ENCODE measurements around the gene COLEC11. TPM values are rescaled to one million over a fixed set of nuclear protein-coding genes. Genes with fewer than 3 reads are reported as not detected.

COLEC11 gene
- total RNA-seq, 2 experiments from 2014 or later, result 0.47 TPM; not detected in 1

DNA sequence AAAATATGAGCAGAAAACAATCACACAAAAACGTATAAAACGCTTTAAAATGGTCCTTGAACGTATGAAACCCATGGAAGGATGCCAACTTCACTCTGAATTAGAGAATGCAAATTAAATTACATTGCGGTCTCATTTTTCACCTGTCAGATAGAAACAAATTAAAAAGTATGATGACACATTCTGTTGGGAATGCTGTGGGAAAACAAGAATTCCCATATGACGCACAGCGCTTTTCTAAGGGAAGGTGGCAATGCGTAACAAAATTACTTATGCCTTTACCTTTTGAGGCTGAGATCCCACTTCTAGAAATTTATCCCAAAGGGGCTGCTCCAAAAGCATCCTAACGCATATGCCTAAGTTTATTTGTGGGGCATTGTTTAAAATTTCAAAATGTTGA, 23.6 kb upstream of the COLEC11 start:
- DNase-seq (no peak), ATAC-seq (ENCODE audit: poor library complexity) (no peak)
- no peak for TF ChIP-seq CTCF (IDR thresholded peaks at IDR 0.05)
- peaks cover 6% of the 10 kb centered on the region for H3K36me3 ChIP-seq (ENCODE audit: insufficient read depth, low read length)
- no peaks in the 10 kb centered on the region for H3K27me3 ChIP-seq (ENCODE audit: control insufficient read depth in 1 of 2, insufficient read depth in 2 of 2, low read length in 2 of 2)
- H3K4me3 ChIP-seq (ENCODE audit: low read length), result no peak overlapping the region
- ChIA-PET POLR2A (no interaction called here), CTCF (no interaction called here)
- Mint-ChIP-seq H3K27ac (no peak overlapping the region), H3K9me3 (no peaks in the 10 kb centered on the region), H3K4me3 (peak overlapping the region; percentile 42), H3K27me3 (no peaks in the 10 kb centered on the region), H3K36me3 (ENCODE audit: low read depth) (peaks cover 13% of the 10 kb centered on the region), H3K4me1 (ENCODE audit: low read depth) (peaks cover 12% of the 10 kb centered on the region)
- intact Hi-C loops (cut with DNase I, micrococcal nuclease), result loop anchor here (10.0 kb wide), 2 partner anchors 84 to 956 kb away; partner anchors contain the start of gene ALLC (in 1 of the 2)
- H3K9me3 ChIP-seq (ENCODE audit: control insufficient read depth in 1 of 2, insufficient read depth in 1 of 2, low read length in 2 of 2), result peaks cover 0 to 4% of the 10 kb centered on the region in 2 experiments
- H3K4me1 ChIP-seq (ENCODE audit: insufficient read depth, low read length), result peaks cover 16% of the 10 kb centered on the region
- H3K27ac ChIP-seq (ENCODE audit: low read depth in 1 of 2, low read length in 2 of 2), result no peak overlapping the region

DNA sequence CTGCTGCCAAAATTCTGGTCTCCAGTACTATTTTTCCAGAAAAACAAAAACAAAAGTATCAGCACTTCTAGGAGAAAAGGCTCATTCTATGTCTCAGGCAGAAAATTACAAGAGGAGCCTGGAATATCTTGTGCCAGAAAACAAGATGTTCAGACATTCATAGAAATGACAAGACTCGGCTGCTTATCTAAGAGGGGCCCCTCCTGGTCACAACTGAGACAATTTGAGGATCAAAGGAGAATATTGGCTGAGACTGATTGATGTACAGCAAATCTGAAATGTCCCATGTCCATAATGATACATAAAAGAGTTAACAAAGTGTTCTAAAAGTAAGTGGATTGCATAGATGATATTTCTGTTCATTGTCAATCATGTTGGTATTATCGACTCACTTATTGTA, 22.3 kb upstream of the COLEC11 start:
- CTCF ChIA-PET, result no interaction called here
- peaks cover 18% of the 10 kb centered on the region for H3K36me3 ChIP-seq (ENCODE audit: insufficient read depth, low read length)
- H3K27me3 Mint-ChIP-seq, result no peaks in the 10 kb centered on the region
- POLR2A ChIA-PET, result interaction anchor here (3.8 to 4.5 kb wide), 2 partner anchors 15 to 53 kb away, joined by 32 to 54 read pairs; partner anchors contain the start of genes ADI1 and RNASEH1
- ATAC-seq (ENCODE audit: poor library complexity) (no peak), DNase-seq (no peak)
- no peak overlapping the region for H3K27ac Mint-ChIP-seq
- no peak overlapping the region for H3K27ac ChIP-seq (ENCODE audit: low read depth in 1 of 2, low read length in 2 of 2)
- peaks cover 0 to 4% of the 10 kb centered on the region in 2 experiments for H3K9me3 ChIP-seq (ENCODE audit: control insufficient read depth in 1 of 2, insufficient read depth in 1 of 2, low read length in 2 of 2)
- H3K9me3 Mint-ChIP-seq, result no peaks in the 10 kb centered on the region
- no peak overlapping the region for H3K4me3 Mint-ChIP-seq
- peaks cover 26% of the 10 kb centered on the region for H3K4me1 Mint-ChIP-seq (ENCODE audit: low read depth)
- peaks cover 28% of the 10 kb centered on the region for H3K4me1 ChIP-seq (ENCODE audit: insufficient read depth, low read length)
- peaks cover 26% of the 10 kb centered on the region for H3K36me3 Mint-ChIP-seq (ENCODE audit: low read depth)
- intact Hi-C loops (cut with DNase I, micrococcal nuclease), result loop anchor here (10.0 kb wide), 2 partner anchors 82 to 958 kb away; partner anchors contain the start of gene ALLC (in 1 of the 2)
- no peaks in the 10 kb centered on the region for H3K27me3 ChIP-seq (ENCODE audit: control insufficient read depth in 1 of 2, insufficient read depth in 2 of 2, low read length in 2 of 2)
- H3K4me3 ChIP-seq (ENCODE audit: low read length), result no peak overlapping the region
- TF ChIP-seq CTCF (IDR thresholded peaks at IDR 0.05), result no peak

DNA sequence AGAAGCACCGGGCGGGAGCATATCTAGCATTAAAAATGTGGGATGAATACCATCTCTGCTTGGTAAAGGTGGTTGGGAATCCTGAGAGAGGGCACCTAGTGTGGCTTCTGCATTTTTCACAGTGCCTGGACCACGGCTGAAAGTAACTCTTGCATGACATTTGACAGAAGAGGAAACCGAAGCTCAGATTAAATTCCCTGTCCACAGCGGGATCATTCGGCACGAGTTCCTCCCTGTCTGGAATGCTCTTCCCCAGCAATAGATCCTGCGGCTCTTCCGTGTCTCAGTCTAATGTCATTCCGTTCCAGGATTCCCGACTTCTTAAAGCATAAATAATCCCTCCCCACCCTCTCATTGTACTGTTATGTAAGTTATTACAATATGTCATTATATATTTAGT, 20.8 kb upstream of the COLEC11 start:
- Mint-ChIP-seq H3K27me3 (no peaks in the 10 kb centered on the region), H3K4me1 (ENCODE audit: low read depth) (peaks cover 40% of the 10 kb centered on the region), H3K36me3 (ENCODE audit: low read depth) (peaks cover 42% of the 10 kb centered on the region), H3K4me3 (peak overlapping the region; percentile 89), H3K27ac (peak overlapping the region; percentile 93), H3K9me3 (no peaks in the 10 kb centered on the region)
- no peak for TF ChIP-seq CTCF (IDR thresholded peaks at IDR 0.05)
- DNase-seq (no peak), ATAC-seq (ENCODE audit: poor library complexity) (no peak)
- Histone ChIP-seq H3K9me3 (ENCODE audit: control insufficient read depth in 1 of 2, insufficient read depth in 1 of 2, low read length in 2 of 2) (peaks cover 0 to 4% of the 10 kb centered on the region in 2 experiments), H3K4me3 (ENCODE audit: low read length) (no peak overlapping the region), H3K4me1 (ENCODE audit: insufficient read depth, low read length) (peaks cover 28% of the 10 kb centered on the region), H3K27ac (ENCODE audit: low read depth in 1 of 2, low read length in 2 of 2) (no peak overlapping the region), H3K27me3 (ENCODE audit: control insufficient read depth in 1 of 2, insufficient read depth in 2 of 2, low read length in 2 of 2) (no peaks in the 10 kb centered on the region), H3K36me3 (ENCODE audit: insufficient read depth, low read length) (peaks cover 34% of the 10 kb centered on the region)
- POLR2A ChIA-PET, result interaction anchor here (3.8 to 4.5 kb wide), 2 partner anchors 17 to 55 kb away, joined by 32 to 54 read pairs; partner anchors contain the start of genes ADI1 and RNASEH1
- intact Hi-C loops (cut with DNase I, micrococcal nuclease), result loop anchor here (2.0 to 10.0 kb wide), 3 partner anchors 81 to 959 kb away; partner anchors contain the start of genes ALLC (in 1 of the 2) and TRAPPC12 (in 1 of the 2)
- CTCF ChIA-PET, result interaction anchor here (1.2 to 1.7 kb wide), 2 partner anchors 16 to 78 kb away, joined by 3 to 5 read pairs; partner anchors contain the start of gene RNASEH1
